Nephron progenitor cell (in vitro differentiated cells): ENCODE results near the gene P2RX1.
A peak's percentile ranks its signal among the peaks of the same experiment; 100 is the strongest.

Experiments used
- DNase-seq: peaks from one replicate; pipeline ENCODE4 v3.0.0; 2021
- H3K27ac Mint-ChIP-seq: 2 replicates; pipeline ENCODE4 v1.8.0; 2021; ENCODE audit warnings: mild to moderate bottlenecking, moderate library complexity, mixed read lengths
- H3K27me3 Mint-ChIP-seq: 2 replicates; pipeline ENCODE4 v1.8.0; 2021; ENCODE audit warnings: mild to moderate bottlenecking, low read depth, mixed read lengths; ENCODE audit not compliant: poor library complexity
- H3K36me3 Mint-ChIP-seq: 2 replicates; pipeline ENCODE4 v1.8.0; 2021; ENCODE audit warnings: low read depth, mixed read lengths
- H3K4me1 Mint-ChIP-seq: 2 replicates; pipeline ENCODE4 v1.8.0; 2021; ENCODE audit warnings: mixed read lengths
- H3K4me3 Mint-ChIP-seq: 2 replicates; pipeline ENCODE4 v1.8.0; 2021; ENCODE audit warnings: mild to moderate bottlenecking, moderate library complexity, mixed read lengths
- H3K9me3 Mint-ChIP-seq: 2 replicates; pipeline ENCODE4 v1.8.0; 2021; ENCODE audit warnings: mild to moderate bottlenecking, moderate library complexity, mixed read lengths
- TF ChIP-seq, protein P1 (sequence below): fragments of 200-600 bp; sonication (generic); IDR thresholded peaks from 2 replicates; pipeline ENCODE4 v1.5.0; 2021; ENCODE audit warnings: antibody characterized with exemption

Gene P2RX1

DNA sequence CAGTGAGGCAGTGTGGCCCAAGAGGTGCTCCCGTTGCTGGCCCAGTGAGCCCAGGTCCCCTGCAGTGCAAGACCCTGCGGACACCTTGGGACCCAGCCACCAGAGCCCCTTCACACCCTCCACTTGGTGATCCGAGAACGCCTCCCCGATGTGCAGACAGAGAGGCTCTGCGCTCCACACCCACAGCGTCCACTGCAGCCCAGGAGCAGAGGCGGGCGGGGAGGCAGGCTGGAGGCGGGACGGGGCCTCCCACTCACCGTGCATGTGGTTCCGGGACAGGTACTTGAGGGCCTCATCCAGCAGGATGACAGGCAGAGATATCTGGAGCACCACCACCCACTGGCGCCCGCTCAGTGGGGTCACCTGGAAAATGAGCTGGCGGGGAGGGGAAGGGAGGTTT lies 12.1 kb upstream of the P2RX1 start:
- no peaks in the 10 kb centered on the region for H3K36me3 Mint-ChIP-seq

DNA sequence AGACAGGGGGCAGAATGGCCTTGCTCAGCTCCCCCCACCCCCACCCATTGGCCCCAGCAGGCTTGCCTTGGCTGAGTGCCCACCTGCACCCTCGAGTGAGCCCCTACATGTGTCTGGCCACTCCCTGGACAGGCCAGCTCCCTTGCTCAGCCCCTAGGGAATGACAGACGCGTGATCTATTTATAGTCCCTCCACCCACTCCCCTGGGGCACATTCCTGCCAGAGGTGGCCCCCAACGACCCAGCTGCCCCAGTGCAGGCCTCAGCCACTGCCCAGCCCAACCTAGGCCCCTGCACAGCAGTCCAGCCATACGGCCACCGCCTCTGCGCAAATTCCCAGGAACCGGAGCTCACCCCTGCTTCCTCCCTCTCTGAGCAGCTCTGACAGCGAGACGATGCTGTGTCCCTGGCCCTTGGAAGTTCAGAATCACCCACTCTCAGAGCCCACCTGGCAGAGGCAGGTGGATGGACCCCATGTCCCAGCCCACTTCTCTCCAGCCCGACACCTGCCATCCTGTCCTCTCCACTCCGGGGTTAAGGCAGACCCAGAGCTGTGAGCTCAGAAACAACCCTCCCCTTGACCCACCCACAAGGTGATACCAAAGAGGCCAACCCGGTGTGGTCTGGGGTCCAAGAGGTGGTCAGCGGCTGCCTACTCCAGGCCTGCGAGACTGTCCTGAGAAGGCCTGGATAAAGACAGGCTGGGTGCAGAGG lies 11.5 kb upstream of the P2RX1 start:
- DNase-seq = peak; percentile 28
- Mint-ChIP-seq H3K27ac (peak overlapping the region; percentile 57), H3K4me3 (no peak overlapping the region), H3K36me3 (no peaks in the 10 kb centered on the region), H3K9me3 (no peaks in the 10 kb centered on the region), H3K27me3 (peaks cover 7% of the 10 kb centered on the region), H3K4me1 (peaks cover 53% of the 10 kb centered on the region)
- TF ChIP-seq, protein P1, sequence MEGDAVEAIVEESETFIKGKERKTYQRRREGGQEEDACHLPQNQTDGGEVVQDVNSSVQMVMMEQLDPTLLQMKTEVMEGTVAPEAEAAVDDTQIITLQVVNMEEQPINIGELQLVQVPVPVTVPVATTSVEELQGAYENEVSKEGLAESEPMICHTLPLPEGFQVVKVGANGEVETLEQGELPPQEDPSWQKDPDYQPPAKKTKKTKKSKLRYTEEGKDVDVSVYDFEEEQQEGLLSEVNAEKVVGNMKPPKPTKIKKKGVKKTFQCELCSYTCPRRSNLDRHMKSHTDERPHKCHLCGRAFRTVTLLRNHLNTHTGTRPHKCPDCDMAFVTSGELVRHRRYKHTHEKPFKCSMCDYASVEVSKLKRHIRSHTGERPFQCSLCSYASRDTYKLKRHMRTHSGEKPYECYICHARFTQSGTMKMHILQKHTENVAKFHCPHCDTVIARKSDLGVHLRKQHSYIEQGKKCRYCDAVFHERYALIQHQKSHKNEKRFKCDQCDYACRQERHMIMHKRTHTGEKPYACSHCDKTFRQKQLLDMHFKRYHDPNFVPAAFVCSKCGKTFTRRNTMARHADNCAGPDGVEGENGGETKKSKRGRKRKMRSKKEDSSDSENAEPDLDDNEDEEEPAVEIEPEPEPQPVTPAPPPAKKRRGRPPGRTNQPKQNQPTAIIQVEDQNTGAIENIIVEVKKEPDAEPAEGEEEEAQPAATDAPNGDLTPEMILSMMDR = no peak

More for the DNA sequence above, 12.1 kb upstream of the P2RX1 start:
- Mint-ChIP-seq H3K4me3 (no peak overlapping the region), H3K27ac (no peak overlapping the region), H3K9me3 (no peaks in the 10 kb centered on the region), H3K27me3 (peaks cover 7% of the 10 kb centered on the region), H3K4me1 (peaks cover 49% of the 10 kb centered on the region)
- DNase-seq = no peak
- TF ChIP-seq, protein P1 = no peak

DNA sequence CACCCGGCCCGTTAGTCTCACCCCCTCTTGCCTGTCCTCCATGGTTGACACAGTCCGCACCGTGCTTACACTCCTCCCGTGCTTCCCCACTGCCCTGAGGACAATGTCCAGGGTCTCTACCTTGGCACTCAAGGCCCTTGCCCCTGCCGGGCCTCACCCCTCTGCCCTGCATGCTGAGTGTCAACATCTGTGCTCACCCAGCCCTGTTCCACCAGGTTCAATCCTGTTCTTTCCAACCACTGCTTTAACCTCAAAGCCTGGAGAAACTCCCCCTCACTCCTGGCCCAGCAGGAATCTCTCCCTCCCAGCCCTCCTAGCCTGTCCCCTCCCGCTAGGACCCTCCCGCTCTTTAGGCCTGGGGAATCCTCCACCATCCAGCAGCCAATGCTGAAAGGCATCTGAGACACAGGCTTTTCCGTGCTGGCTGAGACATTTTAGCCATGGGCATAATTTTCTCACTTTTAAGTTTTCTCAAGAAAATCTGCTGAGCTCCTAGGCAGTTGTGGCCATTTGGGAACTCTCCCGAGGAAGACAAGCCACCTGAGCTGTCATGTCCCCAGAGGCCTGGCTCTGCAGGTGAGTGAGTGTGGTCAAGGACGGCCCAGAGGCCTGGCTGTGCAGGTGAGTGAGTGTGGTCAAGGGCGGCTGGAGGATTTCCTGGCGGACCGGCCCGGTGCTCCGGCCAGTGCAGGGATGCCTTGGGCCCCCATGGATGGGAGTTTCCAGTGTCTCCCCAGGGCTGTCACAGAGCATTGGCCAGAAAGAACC lies 10.8 kb upstream of the P2RX1 start:
- Mint-ChIP-seq H3K27ac (peak overlapping the region; percentile 57), H3K27me3 (peaks cover 7% of the 10 kb centered on the region), H3K4me3 (peak overlapping the region; percentile 47), H3K9me3 (no peaks in the 10 kb centered on the region), H3K36me3 (no peaks in the 10 kb centered on the region), H3K4me1 (peaks cover 59% of the 10 kb centered on the region)
- DNase-seq = no peak
- TF ChIP-seq, protein P1 = no peak

DNA sequence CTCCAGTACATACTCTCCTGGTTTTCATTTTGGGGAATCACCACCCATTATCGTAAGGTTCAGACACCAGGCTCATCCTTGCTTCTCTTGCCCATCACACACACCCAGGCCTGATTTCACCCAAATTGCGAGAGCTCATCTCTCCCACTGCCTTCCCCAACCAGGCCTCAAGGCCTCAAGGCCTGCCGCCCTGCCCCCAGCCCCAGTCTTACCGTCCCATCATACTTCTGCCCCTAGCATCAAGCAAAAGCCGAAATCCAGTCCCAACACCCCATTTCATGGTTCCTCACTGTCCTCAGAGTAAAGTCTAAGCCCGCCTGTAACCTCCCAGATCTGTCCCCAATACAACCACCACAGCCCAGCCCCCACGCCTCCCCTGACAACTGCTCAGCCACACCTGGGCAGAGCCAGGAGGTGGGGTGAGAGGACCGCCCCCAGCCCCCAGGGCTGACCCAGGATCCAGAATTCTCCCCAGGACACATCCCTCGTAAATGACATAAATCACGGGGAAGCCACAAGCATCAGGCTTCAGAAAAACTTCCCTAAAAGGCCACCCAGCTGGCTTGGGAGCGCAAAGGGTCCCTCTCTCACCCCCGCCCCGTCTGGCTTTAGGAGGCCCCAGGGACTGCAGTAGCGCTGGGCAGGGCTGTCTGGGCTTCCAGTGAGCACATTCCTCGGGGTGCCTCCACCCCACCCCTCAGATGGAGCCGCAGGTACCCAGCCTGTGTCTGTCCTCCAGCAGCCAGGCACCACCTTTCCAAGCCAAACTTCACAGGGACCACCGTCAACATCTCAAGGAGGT lies 9.6 kb upstream of the P2RX1 start:
- Mint-ChIP-seq H3K27me3 (peaks cover 7% of the 10 kb centered on the region), H3K36me3 (no peaks in the 10 kb centered on the region), H3K9me3 (no peaks in the 10 kb centered on the region), H3K4me1 (peaks cover 69% of the 10 kb centered on the region), H3K4me3 (peak overlapping the region; percentile 25), H3K27ac (peak overlapping the region; percentile 52)
- DNase-seq = peak; percentile 34
- TF ChIP-seq, protein P1 = no peak

DNA sequence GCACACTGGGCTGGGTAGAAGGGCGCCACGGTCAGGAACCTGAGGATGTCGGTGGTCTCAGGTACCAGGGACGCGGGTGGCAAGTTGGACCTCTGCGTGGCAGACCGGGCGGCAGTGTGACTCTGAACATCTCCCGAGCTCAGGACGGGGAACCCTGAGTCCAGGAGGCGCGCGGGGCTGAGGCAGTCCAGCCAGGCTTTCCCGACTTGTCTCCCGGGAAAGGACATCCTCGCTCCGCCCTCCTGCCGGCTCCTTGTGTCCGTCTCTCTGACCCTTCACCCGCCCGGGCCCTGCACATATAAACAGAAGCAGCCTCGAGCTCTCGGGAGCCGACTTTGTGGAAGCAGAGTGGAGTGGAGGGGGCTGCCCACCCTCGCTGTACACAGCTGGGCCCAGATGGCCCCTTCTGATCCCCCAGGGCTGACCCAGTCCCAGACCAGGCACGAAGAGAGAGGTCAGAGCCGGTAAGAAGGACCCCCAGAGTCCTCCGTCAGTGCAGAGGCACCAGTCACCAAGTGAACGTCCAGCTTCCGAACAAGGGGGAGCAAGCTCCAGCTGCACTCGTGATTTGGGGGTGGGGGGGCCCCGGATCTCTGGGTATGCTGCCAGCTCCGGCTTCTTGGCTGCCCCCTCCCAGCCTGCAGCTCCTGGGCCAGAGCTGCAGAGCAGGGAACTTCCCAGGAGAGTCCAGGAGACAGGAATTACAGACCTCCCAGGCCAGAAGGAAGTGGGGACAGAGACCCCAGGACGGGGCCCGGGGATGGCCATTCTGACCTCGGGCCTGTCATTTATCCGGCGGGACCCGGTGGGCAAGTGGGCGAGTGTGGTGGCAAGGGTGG lies 8.5 kb upstream of the P2RX1 start:
- Mint-ChIP-seq H3K36me3 (no peaks in the 10 kb centered on the region), H3K4me1 (peaks cover 72% of the 10 kb centered on the region), H3K27ac (no peak overlapping the region), H3K27me3 (peaks cover 7% of the 10 kb centered on the region), H3K4me3 (peak overlapping the region; percentile 44), H3K9me3 (no peaks in the 10 kb centered on the region)
- TF ChIP-seq, protein P1 = no peak
- peak; percentile 36 for DNase-seq
